ENCODE results near the gene ANKFY1. TPM values are rescaled to one million over a fixed set of nuclear protein-coding genes. Genes with fewer than 3 reads are reported as not detected.

Gene ANKFY1
- total and polyA plus RNA-seq, 9 donors, result 13.7 to 65.1 (median 45.7) TPM

GRCh38 chr17:4272972-4273368, 9.2 kb upstream of the ANKFY1 start:
- Histone ChIP-seq H3K9me3 (no peaks in the 10 kb centered on the region), H3K27me3 (no peaks in the 10 kb centered on the region), H3K27ac (no peak overlapping the region), H3K4me3 (no peak overlapping the region), H3K4me1 (ENCODE audit: insufficient read depth) (no peaks in the 10 kb centered on the region), H3K36me3 (no peaks in the 10 kb centered on the region)
- TF ChIP-seq CTCF (IDR thresholded peaks at IDR 0.05), result no peak
- no peak for TF ChIP-seq POLR2A (IDR thresholded peaks at IDR 0.05)
- no peak for TF ChIP-seq EP300 (IDR thresholded peaks at IDR 0.05)
- intact Hi-C loops (cut with DNase I), result no loop called here
- DNase-seq, result no peak
- 91 to 95% (median 92%) methylated on average over 4 of the region's 4 CpGs for WGBS, 3 donors

GRCh38 chr17:4272213-4272971, 8.6 kb upstream of the ANKFY1 start:
- 70 to 73% (median 71%) methylated on average over 6 of the region's 6 CpGs for WGBS, 3 donors
- intact Hi-C loops (cut with DNase I), result no loop called here
- no peaks in the 10 kb centered on the region for H3K4me1 ChIP-seq (ENCODE audit: insufficient read depth)
- H3K9me3 ChIP-seq, result no peaks in the 10 kb centered on the region
- H3K36me3 ChIP-seq, result no peaks in the 10 kb centered on the region
- no peak overlapping the region for H3K4me3 ChIP-seq
- H3K27me3 ChIP-seq, result no peaks in the 10 kb centered on the region
- H3K27ac ChIP-seq, result no peak overlapping the region
- DNase-seq, result no peak
- TF ChIP-seq CTCF (IDR thresholded peaks at IDR 0.05), result no peak
- TF ChIP-seq POLR2A (IDR thresholded peaks at IDR 0.05), result no peak
- TF ChIP-seq EP300 (IDR thresholded peaks at IDR 0.05), result no peak

- WGBS, 3 donors, result 15 to 20% (median 17%) methylated on average over 3 of the region's 3 CpGs
- intact Hi-C loops (cut with DNase I), result no loop called here
- no peak overlapping the region for H3K4me3 ChIP-seq
- H3K27ac ChIP-seq, result no peak overlapping the region
- H3K9me3 ChIP-seq, result no peaks in the 10 kb centered on the region
- no peaks in the 10 kb centered on the region for H3K36me3 ChIP-seq
- DNase-seq, result no peak
- H3K4me1 ChIP-seq (ENCODE audit: insufficient read depth), result no peaks in the 10 kb centered on the region
- TF ChIP-seq CTCF (IDR thresholded peaks at IDR 0.05), result no peak
- TF ChIP-seq EP300 (IDR thresholded peaks at IDR 0.05), result no peak
- TF ChIP-seq POLR2A (IDR thresholded peaks at IDR 0.05), result no peak
- no peaks in the 10 kb centered on the region for H3K27me3 ChIP-seq
Measured at GRCh38 chr17:4270736-4271135, 7.0 kb upstream of the ANKFY1 start.

- no peak for DNase-seq
- intact Hi-C loops (cut with DNase I), result no loop called here
- Histone ChIP-seq H3K36me3 (no peaks in the 10 kb centered on the region), H3K4me3 (no peak overlapping the region), H3K27me3 (no peaks in the 10 kb centered on the region), H3K9me3 (no peaks in the 10 kb centered on the region), H3K4me1 (ENCODE audit: insufficient read depth) (no peaks in the 10 kb centered on the region), H3K27ac (no peak overlapping the region)
- TF ChIP-seq CTCF (IDR thresholded peaks at IDR 0.05), result no peak
- TF ChIP-seq EP300 (IDR thresholded peaks at IDR 0.05), result no peak
- no peak for TF ChIP-seq POLR2A (IDR thresholded peaks at IDR 0.05)
- 91 to 96% (median 92%) methylated on average over 4 of the region's 4 CpGs for WGBS, 3 donors
Measured at GRCh38 chr17:4269915-4270314, 6.1 kb upstream of the ANKFY1 start.
